Stimulated activated CD4-positive, alpha-beta T cell treated with anti-CD3 and anti-CD28 coated beads, Interleukin-4, amount 100 ng/mL, for 24 hours (primary cell): ENCODE data around the gene OGDHL.
"Not testable (repeated sequence)": the region's sequence is repeated elsewhere in the genome, so short reads cannot be mapped to it uniquely, and the experiment has no call there.

Source experiments
- DNase-seq: peaks from one replicate; pipeline ENCODE4 v3.0.0-alpha.2; 2020

OGDHL gene

DNA sequence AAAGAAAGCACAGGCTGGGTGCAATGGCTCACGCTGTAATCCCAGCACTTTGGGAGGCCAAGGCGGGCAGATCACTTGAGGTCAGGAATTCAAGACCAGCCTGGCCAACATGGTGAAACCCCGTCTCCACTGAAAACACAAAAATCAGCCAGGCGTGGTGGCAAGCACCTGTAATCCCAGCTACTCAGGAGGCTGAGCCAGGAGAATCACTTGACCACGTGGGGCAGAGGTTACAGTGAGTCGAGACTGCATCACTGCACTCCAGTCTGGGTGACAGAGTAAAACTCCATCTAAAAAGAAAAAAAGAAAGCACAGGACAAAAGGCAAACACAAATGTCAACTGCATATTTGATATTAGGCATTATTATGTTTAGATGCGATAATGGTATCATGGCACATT, 7.2 kb downstream of the OGDHL start:
- DNase-seq: not testable (repeated sequence)

DNA sequence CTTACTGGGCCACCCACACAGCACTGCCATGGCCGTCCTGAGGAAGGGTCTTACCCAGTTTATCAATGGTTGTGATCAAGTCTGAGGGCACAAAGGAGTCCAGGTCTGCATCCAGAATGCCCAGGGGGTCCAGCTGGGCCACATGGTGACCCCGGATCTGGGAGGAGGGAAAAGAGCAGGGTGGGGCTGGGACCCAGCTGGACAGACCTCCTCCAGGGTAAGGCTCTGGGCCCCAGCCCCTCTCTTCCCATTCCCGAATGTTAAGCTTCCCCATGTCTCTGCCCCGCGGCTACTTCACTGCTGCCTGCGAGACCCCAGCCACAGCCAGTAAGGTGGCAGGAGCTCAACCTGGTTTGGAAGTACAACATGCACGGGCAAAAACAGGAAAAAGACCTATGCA, 9.5 kb downstream of the OGDHL start:
- DNase-seq: no peak

DNA sequence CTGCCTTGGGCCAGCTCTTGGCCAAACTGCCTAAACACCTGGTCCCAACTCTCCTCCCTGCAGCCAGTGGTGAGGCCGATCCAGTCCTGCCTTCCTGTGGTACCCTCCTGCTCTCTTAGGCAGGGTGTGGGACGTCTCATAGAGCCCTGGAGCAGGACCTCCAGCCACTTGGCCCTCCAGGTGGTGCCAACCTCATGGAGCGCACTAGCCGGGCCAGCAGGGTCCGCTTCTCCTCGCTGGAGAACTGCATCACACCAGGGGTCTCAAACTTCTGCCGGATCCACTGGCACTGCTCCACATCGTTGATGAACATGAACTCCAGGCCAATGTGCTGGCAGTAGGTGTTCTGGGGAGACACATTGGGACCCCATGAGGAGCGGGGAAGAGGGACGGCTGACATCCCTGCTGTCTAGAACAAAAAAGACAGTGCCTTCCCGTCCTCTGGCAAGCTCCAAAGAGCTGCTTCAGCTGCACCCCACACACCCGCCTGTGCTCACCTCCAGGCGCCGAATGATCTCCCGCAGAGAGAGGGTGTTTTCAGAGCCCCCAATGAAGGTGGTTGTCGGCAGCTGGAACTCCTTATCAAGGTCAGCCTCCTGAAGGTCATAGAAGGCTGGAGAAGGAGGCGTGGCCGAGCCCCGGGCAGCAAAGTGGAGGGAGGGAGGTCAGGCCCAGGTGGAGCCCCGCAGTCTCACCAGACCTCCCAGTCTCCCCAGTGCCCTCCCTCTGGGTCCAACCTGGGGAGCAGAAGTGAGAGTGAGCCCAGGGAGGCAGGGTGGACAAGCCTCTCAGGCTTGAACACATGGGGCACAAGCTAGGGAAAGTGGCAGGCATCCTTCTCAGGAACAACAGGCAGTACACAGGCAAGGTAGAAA, 10.2 kb downstream of the OGDHL start:
- DNase-seq: no peak

DNA sequence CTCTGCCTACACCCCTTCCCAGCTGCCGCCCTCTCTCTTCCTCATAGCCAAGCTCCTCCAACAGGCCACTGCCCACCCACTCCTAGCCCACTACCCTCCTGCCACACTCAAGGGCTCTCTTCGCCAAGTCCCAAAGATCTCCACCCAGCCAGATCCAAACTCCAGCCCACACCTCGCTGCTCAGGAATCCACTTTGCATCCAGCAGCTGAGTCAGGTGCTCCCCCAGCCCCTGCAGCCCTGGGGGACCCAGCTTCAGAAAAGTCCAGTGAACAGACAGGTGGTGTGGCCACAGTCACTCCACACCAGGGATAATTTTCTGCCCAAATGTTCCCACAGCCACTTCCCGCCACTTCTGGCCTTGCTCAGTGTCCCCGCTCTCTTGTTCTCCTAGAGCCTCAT, 10.9 kb downstream of the OGDHL start:
- no peak for DNase-seq

DNA sequence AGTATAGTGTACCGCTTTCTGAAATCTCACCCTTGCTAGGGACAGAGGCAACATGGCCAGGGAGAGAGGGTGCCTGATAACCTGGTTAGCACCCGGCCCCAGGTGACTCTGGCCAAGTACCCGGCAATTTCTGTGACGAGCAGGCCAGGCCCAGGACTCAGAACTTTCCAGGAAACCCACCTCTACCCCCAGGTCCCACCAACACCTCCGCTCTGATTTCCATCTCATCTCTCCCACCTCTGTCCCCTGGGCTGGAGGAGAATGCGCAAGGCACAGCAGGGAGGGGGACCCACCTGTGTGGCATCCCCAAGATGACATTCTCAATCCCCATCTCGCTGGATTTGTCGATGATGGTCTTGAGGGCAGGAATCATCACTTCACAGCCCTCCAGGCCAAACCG, 11.6 kb downstream of the OGDHL start:
- no peak for DNase-seq

DNA sequence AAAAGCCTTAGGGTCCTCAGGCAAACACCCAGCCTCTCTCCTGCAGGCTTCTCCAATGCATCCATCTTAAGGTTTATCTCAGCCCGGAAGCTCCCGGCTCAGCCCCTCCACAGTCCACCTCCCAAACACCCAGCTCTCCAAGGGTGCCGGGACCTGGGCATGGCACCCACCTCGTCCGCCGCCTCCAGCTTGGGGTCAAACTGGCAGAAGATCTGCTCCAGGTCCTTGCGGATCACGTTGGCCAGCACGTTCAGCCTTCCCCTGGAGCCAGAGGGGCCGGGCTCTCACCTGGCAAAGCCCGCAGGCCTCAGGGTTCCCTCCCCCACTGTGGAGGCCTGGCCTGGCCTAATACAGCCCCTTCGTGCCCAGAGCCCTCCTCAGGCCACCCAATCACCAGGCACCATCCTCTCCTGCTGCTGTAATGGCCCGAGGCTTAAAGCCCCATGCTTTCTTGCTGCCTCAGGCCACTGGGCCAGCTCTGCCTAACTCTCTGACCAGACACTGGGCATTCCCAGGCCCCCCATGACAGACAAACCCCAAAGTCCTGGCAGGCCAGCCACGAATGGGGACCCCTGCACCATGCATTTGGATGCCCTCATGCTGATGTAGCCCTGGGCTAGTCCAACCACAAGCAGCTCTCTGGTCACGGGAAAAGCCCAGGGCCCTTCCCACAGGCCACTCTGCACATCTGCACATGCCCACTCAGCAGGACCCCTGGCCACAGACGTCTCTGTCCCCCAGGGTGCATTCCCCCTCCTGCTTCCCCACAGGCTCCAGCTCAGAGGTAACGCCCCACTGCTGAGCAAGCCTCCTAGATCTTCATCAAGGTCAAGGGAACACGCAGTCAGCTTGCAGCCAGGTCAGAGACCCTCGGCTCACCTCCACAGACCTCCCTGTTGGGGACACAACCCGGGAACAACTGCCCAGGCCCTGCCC, 12.3 kb downstream of the OGDHL start:
- no peak for DNase-seq

DNA sequence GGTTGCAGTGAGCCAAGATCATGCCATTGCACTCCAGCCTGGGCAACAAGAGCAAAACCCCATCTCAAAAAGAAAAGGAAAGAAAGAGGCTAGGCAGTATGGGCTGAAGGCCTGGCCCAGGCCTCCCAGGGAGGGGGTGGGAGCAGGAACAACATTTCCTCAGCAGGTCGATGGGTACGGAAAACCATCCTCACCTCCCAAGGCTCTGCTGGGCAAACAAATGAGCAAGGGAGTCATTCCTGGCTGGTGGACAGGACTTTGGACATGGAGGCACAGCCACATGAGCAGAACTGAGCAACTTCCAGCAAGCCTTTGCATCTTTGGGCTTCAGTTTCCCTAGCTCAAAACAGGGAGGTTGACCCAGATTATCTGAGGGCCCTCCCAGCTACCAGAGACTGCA, 13.0 kb downstream of the OGDHL start:
- DNase-seq: no peak

DNA sequence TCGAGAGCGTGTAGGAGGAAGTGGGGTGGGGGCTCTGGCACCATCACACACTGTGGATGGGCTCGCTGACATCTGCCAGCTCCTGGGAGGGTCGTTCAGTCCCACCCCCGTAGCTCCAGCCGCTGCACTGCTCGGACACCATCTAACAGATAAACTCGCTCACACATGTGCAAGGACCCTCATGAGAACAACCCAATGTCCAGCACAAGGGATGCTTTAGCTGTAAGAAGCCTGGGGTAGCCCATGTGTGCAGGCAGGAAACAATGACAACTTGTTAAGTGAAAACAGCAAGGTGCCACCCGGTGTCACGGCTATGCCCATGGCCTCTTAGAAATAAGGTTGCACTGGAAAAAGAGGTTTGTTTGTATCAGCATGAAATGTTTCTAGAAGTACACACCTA, 14.1 kb downstream of the OGDHL start:
- DNase-seq: no peak

DNA sequence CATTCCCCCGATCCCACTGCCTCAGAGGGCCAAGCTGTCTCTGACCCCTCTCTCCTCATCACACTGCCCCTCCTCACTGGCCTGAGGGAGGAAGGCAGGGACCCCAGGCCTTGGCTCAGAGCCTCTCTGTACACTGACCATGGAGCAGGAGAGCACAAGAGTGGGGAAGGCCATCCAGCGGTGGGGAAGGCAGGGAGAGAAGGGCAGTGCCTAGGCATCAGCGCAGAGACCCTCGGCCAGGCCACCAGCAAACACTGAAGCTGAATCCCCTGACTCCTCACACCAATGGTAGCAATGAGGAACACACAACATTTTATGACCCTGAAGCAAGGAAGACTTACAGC, 14.8 kb downstream of the OGDHL start:
- no peak for DNase-seq

DNA sequence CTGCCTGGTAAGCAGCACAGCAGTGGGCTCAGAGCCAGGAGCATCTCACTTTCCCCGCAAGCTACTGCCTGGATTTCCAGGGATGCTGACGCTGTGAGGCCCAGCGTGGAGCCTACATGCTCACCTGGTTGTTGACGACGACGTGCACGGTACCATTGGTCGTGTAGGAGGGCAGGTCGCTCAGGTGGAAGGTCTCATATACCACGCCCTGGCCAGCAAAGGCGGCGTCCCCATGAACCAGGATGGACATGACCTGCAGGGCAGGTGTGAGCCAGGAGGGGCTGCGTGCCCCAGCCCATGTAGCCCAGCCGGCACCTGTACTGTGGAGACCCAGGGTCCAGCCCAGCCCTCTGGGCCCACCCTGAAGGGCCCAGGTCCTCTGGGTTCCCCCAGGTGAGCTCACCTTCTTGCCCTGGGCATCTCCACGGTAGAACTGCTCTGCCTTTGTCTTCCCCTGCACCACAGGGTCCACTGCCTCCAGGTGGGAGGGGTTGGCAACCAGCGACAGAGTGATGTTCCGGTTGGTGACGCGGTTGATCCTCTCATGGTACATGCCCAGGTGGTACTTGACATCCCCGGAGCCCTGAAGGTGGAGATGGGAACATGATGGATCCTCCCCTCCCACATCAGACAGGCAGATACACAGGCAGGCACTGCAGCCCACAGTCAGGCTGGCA, 15.4 kb downstream of the OGDHL start:
- no peak for DNase-seq

DNA sequence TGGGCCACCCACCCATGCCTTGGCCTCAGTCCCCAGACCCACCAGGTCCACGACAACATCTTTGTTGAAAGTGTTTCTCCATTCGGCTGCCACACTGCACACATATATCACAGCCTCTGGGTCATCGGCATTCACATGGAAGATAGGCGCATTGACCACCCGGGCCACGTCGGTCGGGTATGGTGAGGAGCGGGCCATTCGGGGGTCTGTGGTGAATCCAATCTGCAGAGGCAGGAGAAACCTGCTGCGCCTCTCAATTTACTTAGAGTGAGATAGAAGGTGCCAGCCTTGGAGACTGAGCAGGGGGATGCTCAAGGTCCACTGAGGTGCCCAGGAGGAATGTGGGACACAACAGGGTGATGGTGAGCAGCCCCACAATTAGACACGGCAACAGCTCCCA, 16.4 kb downstream of the OGDHL start:
- DNase-seq: no peak

DNA sequence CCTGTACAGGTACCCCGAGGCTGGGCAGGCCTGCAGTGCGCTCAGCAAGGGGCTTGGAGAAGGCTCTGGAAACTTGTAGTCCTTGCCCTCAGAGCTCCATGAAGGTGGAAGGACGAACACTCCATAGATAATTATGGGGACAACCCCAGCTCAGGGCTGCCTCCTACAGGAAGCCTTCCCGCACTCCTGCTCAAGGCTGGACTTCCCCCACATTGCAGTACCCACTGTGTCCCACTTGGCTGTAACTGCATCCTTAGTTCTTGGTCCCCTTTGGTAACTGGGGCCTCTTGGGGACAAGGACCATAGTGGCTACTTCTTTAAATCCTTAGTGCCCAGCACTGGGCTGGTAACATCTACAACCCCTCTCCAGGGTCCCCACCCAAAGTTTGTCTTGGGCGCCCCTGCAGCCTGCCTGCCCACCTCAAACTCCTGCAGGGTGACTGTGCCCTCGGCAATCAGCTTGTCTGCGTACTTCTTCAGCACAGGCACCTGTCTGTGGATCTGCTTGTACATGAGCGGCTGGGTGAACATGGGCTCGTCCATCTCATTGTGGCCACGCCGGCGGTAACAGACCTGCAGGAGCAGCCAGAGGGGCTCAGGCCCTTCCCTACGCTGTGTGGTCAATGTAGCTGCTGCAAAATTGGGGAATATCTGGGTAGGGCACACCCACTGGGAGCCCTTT, 17.1 kb downstream of the OGDHL start:
- DNase-seq: no peak

DNA sequence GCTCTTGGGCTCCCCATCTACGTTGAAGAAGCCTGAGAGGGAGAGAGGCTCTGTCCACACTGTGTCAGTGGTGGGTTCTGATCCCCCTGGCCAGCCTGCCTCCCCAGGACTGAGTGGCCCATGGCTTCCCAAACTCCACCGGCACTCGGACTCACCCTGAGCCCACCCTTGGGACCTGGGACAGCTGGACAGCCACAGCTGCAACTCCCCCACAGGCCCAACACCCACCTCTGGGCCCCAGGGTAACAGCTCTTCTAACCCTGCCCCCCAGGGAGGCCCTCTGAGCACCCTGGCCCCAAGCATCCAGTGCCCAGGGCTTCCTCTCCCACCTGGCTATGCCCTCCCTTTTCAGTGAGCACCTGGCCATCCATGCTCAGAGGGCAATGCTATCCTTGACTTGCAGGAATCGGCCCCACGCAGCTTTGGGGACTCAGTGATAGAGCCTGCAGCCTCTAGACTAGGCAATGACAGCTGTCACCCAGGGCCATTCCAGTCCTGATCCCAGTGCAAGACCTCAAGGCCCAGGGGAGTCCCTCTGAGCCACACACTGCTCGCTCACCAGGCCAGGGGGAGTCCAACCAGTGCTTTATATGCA, 17.9 kb downstream of the OGDHL start:
- DNase-seq: no peak

DNA sequence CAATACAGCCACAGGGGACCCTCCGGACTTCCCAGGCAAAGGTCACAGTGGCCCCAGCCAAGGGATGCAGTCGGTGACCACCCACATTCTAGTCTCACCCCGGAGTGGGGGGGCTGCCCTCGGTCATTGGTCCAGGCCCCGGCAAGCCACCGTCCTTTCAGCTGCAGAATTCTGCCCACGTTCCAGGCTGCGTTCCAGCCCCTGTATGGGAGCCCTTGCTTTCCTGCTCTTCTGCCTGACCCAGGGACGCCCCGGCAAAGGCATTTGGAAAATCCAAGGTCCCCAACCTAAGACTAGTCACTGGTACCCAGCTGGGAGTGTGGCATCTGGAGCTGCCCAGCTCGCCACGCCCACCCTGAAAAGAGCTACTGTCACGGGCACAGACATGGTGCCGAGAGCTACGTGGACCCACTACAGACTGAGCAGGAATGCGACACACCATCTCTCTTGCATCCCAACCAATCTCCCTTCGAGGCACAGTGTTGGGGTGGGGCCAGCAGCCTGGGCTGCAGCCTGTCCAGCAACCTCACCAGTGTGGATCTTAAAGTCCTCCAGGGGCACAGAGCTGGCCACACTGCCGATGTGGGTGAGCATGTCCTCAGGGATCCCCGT, 18.6 kb downstream of the OGDHL start:
- DNase-seq: no peak

DNA sequence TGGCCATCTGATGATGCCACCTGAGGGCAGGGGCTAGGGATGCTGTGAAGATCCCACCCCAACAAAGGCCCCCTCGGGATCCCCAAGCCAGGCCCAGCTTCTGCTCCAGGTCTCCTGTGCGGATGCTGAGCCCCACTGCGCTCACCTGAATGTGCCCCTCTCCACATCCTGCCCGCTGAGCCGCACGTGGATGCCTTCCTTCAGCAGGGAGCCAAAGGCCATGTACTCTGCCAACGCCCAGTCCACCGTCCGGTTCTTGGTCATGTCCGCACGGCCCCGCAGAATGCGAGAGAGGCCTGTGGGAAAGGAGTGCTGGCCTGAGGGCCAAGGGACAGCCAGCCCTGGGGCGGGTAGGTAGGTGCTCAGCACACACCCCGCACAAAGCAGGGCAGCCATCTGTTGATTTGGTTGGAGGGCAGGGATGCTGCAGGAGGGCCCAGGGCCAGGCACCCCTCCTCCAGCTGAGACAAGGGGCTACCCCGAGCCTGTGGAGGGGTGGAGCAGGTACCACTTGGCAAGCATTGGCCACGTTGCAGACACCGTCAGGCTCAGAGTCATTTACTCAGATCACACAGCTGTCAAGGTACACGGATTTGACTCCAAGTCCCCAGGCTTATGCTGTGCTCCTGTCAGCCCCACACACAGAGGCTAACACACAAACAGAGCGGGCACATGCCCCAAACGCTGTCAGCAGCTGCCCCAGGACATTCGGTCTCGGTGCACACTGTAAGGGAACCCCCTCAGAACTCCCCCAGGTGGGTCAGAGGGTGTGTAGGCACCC, 19.2 kb downstream of the OGDHL start:
- DNase-seq: no peak

DNA sequence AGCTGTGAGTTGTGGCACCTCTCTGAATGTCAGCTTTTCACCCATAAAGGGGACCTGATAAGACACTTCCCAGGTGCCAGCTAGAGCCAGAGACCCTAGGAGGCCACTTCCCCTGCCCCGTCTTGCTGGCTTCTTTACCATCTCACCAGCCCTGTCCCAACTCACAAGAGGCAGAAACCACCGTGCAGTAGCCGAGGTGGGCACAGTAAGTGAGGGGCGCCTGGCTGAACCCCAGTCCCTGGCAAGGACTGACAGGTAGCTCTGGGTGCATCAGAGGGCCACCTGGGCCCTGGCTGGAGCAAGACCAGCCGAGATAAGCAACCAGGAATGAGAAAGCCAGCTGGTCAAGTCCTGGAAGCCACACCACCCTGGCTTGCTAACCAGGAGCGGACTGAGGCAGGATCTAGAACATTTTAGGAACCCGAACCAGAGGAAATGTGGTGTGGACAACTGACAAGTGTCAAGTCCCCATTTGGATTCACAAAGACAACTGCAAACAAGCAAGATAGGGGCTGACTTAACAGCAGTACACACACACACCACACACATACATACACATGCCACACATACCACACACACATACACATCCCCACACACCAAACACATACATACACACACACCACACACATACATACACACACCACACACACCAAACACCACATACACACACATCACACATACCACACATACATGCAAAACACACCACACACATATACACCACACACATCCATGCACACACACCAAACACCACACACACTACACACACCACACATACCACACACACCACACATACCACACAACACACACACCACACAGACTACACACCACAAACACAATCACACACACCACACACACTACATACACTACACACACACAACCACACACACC, 20.8 kb downstream of the OGDHL start:
- DNase-seq: no peak

DNA sequence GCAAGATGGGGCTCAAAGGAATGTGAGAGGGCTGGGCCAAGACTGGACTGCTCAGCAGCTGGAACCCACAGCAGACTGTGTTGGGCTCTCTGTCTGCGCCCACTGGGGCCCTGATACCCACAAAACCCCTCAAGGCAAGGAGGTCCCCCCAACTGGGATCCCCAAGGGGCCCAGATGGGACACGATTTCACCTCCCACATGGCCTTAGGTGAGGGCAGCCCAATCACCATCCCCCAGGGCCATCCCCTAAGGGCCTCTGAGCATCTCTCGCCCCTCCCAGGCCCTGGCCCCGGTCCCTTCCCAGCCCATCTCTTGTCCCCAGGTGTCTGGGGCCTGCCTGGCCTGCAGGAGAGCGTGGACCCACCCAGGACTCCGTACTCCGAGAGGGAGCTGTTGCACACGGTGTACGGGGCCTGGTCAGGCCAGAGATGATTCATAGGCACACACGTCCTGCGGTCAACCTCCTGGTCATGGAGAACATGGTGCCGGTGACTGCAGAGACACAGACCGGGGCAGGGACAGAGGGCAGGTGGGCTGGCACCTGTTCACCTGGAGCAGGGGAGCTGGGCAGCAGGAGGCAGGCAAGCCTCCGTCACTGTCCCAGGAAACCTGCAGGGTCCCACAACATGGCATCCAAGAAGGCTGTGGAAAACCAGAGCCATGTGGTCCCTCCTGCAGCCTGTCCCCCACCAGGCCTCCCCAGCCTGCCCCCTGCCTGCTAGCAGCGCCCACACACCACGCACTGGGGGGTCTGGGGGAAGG, 21.6 kb downstream of the OGDHL start:
- no peak for DNase-seq

DNA sequence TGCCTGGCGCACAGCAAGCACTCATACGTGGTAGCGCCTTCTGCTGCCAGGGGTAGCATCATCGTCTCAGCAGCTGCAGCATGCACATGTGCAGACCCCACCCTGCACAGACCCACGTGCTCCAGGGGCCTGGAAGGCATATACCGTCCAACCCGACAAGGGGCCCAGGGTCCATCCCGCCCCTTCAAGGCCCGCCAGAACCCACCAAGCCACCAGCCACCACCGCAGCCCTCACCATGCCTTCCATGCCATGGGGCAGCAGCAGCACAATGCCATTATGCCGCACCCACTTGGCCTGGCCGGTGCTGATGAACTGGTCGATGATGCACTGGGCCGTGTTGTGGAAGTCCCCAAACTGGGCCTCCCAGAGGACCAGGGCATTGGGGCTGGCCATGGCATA, 22.7 kb downstream of the OGDHL start:
- no peak for DNase-seq

DNA sequence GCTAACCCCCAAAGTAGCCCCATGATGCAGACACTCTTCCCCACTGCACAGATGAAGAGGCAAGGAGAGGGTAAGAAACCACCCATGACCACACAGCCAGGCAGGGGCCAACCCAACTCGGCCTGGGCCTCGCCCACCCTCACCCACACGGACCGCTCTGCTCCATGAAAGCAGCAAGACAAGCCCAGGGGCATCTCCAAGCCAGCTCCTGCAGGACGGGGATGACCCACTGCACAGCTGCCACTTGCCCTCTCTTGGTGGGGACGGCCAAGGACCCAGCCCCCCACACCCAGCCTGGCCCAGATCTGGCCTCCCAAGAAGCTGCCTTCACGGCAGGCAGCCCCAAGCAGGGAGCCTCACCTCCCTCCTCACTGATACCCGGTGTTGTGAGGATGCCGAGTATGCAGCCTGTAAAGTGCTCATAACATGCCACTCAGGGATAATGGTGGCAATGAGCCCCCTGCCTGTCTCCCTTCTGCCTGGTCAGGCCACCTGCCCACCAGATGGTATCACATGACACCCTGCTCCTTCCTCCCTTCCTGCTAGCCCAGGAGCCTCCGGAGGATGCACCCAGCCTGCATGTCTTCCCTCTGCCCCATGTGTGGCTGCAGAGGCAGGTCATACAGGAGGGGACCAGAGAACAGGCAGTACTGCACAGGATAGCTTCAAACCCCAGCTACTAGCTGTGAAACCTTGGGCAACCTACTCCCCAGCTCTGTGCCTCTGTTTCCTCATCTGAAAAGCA, 23.3 kb downstream of the OGDHL start:
- DNase-seq: no peak
